ENCODE measurements around the gene SLC35A3. TPM values are rescaled to one million over a fixed set of nuclear protein-coding genes. Genes with fewer than 3 reads are reported as not detected.
"Not testable (repeated sequence)": the region's sequence is repeated elsewhere in the genome, so short reads cannot be mapped to it uniquely, and the experiment has no call there.

Gene SLC35A3
- total RNA-seq, 1 donor: 35.8 TPM

DNA sequence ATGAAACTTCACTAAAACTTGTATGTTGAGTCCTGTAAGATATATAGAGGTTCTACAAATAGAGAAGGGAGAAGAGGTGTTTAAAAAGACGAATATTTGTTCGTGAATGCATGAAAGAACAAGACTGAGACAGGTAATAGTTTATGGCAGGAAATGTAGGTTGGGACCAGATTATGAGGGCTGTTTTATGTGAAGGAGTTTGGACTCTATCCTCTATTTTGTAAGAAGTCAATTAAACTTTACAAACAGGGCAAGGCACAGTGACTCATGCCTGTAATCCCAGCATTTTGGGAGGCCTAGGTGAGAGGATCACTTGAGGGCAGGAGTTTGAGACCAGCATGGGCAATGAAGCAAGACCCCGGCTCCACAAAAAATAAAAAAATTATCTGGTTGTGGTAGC, 5.7 kb downstream of the SLC35A3 start:
- TF ChIP-seq, protein P1, sequence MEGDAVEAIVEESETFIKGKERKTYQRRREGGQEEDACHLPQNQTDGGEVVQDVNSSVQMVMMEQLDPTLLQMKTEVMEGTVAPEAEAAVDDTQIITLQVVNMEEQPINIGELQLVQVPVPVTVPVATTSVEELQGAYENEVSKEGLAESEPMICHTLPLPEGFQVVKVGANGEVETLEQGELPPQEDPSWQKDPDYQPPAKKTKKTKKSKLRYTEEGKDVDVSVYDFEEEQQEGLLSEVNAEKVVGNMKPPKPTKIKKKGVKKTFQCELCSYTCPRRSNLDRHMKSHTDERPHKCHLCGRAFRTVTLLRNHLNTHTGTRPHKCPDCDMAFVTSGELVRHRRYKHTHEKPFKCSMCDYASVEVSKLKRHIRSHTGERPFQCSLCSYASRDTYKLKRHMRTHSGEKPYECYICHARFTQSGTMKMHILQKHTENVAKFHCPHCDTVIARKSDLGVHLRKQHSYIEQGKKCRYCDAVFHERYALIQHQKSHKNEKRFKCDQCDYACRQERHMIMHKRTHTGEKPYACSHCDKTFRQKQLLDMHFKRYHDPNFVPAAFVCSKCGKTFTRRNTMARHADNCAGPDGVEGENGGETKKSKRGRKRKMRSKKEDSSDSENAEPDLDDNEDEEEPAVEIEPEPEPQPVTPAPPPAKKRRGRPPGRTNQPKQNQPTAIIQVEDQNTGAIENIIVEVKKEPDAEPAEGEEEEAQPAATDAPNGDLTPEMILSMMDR (IDR thresholded peaks at IDR 0.05; ENCODE audit: insufficient read depth, low read length): no peak
- H3K4me3 ChIP-seq (ENCODE audit: low read depth, low read length): no peak overlapping the region
- DNase-seq (ENCODE audit: low read depth): no peak

GRCh38 chr1:99977326-99977725, 7.5 kb downstream of the SLC35A3 start:
- DNase-seq (ENCODE audit: low read depth): not testable (repeated sequence)

GRCh38 chr1:99978218-99978617, 8.4 kb downstream of the SLC35A3 start:
- TF ChIP-seq, protein P1 (IDR thresholded peaks at IDR 0.05; ENCODE audit: insufficient read depth, low read length): no peak
- no peak overlapping the region for H3K4me3 ChIP-seq (ENCODE audit: low read depth, low read length)
- DNase-seq (ENCODE audit: low read depth): no peak

More at GRCh38 chr1:99977326-99977725, 7.5 kb downstream of the SLC35A3 start:
- H3K4me3 ChIP-seq (ENCODE audit: low read depth, low read length): not testable (repeated sequence)

- TF ChIP-seq, protein P1 (IDR thresholded peaks at IDR 0.05; ENCODE audit: insufficient read depth, low read length): no peak
- H3K4me3 ChIP-seq (ENCODE audit: low read depth, low read length): no peak overlapping the region
- DNase-seq (ENCODE audit: low read depth): no peak
Observed at GRCh38 chr1:99979091-99979490, 9.3 kb downstream of the SLC35A3 start.

DNA sequence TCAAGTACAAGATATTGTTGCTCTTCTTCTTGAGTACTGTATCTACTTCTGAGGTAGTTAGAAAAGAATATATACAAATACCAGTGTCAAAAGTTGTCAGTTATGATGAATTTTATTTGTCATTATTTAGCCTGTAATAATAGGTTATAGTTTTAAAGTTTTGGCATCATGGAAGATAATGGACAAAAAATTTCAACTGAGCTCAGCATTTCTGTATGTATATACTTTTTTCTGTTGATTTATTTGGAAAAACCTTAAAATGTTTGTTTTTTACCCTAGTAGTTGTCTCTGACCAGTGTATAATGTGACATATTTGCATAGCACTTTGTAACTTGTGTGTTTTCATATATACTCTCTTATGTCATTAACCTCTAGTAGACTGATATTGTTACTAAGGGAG, 11.1 kb downstream of the SLC35A3 start:
- TF ChIP-seq, protein P1 (IDR thresholded peaks at IDR 0.05; ENCODE audit: insufficient read depth, low read length): no peak
- no peak overlapping the region for H3K4me3 ChIP-seq (ENCODE audit: low read depth, low read length)
- DNase-seq (ENCODE audit: low read depth): no peak

- peak; percentile 40 for DNase-seq (ENCODE audit: low read depth)
- no peak overlapping the region for H3K4me3 ChIP-seq (ENCODE audit: low read depth, low read length)
- TF ChIP-seq, protein P1 (IDR thresholded peaks at IDR 0.05; ENCODE audit: insufficient read depth, low read length): no peak
Observed at GRCh38 chr1:99986656-99987225, 16.9 kb downstream of the SLC35A3 start.

- TF ChIP-seq, protein P1 (IDR thresholded peaks at IDR 0.05; ENCODE audit: insufficient read depth, low read length): no peak
- no peak overlapping the region for H3K4me3 ChIP-seq (ENCODE audit: low read depth, low read length)
- DNase-seq (ENCODE audit: low read depth): no peak
Observed at GRCh38 chr1:99988210-99988765, 18.5 kb downstream of the SLC35A3 start.

All from fibroblast of the aortic adventitia (primary cell).